Aorta (tissue), 5 donors: Measurements from ENCODE around the gene IL22RA1. TPM values are rescaled to one million over a fixed set of nuclear protein-coding genes. Genes with fewer than 3 reads are reported as not detected.

ENCODE experiments used
- ATAC-seq: fragments of 200-7000 bp; cut with Tn5 transposase; one replicate; pipeline ENCODE4 v1.9.1; 2022; ENCODE audit warnings: moderate library complexity; ENCODE audit not compliant: low FRiP score
- DNase-seq, 2 donors: peaks; one replicate each; pipeline ENCODE4 v3.0.0-alpha.2; 2020
- H3K27ac ChIP-seq, 2 donors: one replicate each; pipeline ENCODE4 v1.5.1; 2013; ENCODE audit warnings: low read length in 2 of 2, mild to moderate bottlenecking in 2 of 2, moderate library complexity in 2 of 2, control low read depth in 1 of 2, inconsistent platforms in 1 of 2, low read depth in 1 of 2
- H3K27me3 ChIP-seq, 2 donors: one replicate each; pipeline ENCODE4 v1.6.1; 2013; ENCODE audit warnings: control low read depth in 1 of 2, low read length in 1 of 2, mild to moderate bottlenecking in 1 of 2, moderate library complexity in 1 of 2; ENCODE audit not compliant: insufficient read depth in 2 of 2, control insufficient read depth in 1 of 2
- H3K36me3 ChIP-seq, 2 donors: one replicate each; pipeline ENCODE4 v1.6.1; 2013; ENCODE audit warnings: control low read depth in 1 of 2, low read length in 1 of 2, mild to moderate bottlenecking in 1 of 2; ENCODE audit not compliant: insufficient read depth in 2 of 2, control insufficient read depth in 1 of 2
- H3K4me1 ChIP-seq, 2 donors: one replicate each; pipeline ENCODE4 v1.6.1; 2013; ENCODE audit warnings: low read length in 2 of 2, control low read depth in 1 of 2, mild to moderate bottlenecking in 1 of 2, moderate library complexity in 1 of 2; ENCODE audit not compliant: insufficient read depth in 2 of 2, control insufficient read depth in 1 of 2
- H3K4me3 ChIP-seq, 2 donors: one replicate each; pipeline ENCODE4 v1.5.1; 2013; ENCODE audit warnings: low read length in 2 of 2, control low read depth in 1 of 2, mild to moderate bottlenecking in 1 of 2
- H3K9me3 ChIP-seq: one replicate; pipeline ENCODE4 v1.6.1; 2013; ENCODE audit warnings: mild to moderate bottlenecking, low read length; ENCODE audit not compliant: control insufficient read depth
- WGBS, 2 donors: extraction: QIAGEN DNeasy Blood & Tissue Kit; methylation state at CpG; one replicate each; pipeline ENCODE4 v1.1.7; 2013; 5-methylcytosine and 5-hydroxymethylcytosine counted together
- intact Hi-C, 2 donors: fragments of 100-400 bp; cut with DNase I; formaldehyde crosslinking; loops; one replicate each; pipeline versions ENCODE4 v1.14.2 to v1.15.0; 2022
- polyA plus RNA-seq, 2 donors: library from polyadenylated mRNA; stranded (reverse); fragments of 200-250 nt; gene quantifications; one replicate each; pipeline ENCODE4 v1.2.3, GENCODE V29; 2013
- total RNA-seq, 2 donors: library from RNA; stranded (reverse); fragmentation: NEBNext Ultra II Directional; extraction: Animal tissue kit (Norgen Biotek cat#: 25700); gene quantifications; one replicate each; pipeline ENCODE4 v1.2.1, GENCODE V29; 2021
- donor health status: healthy with polysubstance abuse.
- donor health status: Bipolar disorder and iron deficiency.
- donor health status: DM: no; HTN: no; CAD: no.
- donor health status: DM: no; HTN: no; CAD: no.
- donor health status: DM: yes; HTN: yes; CAD: no.

The IL22RA1 gene
- total and polyA plus RNA-seq, 4 donors: 0.18 to 2.4 (median 0.23) TPM; not detected in 1

DNA sequence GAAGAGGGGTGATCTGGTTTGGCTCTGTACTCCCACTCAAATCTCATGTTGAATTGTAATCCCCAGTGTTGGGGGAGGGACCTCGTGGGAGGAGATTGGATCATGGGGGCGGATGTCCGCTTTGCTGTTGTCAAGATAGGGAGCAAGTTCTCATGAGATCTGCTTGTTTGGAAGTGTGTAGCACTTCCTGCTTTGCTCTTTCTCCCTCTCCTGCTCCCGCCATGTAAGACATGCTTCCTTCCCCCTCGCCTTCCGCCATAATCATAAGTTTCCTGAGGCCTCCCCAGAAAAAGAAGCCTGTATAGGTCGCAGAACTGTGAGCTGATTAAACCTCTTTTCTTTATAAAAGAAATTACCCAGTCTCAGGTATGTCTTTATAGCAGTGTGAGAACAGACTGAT, 58.9 kb downstream of the IL22RA1 start:
- H3K27ac ChIP-seq: no peak overlapping the region
- no peaks in the 10 kb centered on the region for H3K9me3 ChIP-seq
- no peaks in the 10 kb centered on the region for H3K4me1 ChIP-seq
- WGBS, 2 donors: 90 to 91% methylated on average over 7 of the region's 7 CpGs
- H3K27me3 ChIP-seq: no peaks in the 10 kb centered on the region
- H3K4me3 ChIP-seq: no peak overlapping the region
- H3K36me3 ChIP-seq: no peaks in the 10 kb centered on the region
- DNase-seq (no peak), ATAC-seq (no peak)
- intact Hi-C loops: no loop called here

DNA sequence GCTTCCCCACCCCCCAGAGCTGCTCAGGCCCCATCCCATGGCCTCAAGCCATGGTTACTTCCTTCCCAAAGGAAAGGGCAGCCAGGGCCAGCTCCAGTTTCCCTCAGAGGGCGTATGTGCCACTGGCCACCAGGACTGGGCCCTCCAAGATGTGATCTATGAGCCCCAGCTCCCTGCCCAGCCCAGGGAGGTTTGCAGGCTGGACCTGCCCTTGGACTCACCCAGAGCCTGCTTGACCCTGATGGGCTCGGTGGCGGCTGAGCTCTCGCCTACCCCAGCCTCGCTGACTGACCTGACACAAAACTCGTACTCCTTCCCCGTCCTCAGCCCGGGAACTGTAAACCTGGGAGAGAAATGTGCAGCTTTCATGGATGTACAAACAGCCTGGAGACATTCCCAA, 60.6 kb downstream of the IL22RA1 start:
- no peaks in the 10 kb centered on the region for H3K4me1 ChIP-seq
- intact Hi-C loops: no loop called here

DNA sequence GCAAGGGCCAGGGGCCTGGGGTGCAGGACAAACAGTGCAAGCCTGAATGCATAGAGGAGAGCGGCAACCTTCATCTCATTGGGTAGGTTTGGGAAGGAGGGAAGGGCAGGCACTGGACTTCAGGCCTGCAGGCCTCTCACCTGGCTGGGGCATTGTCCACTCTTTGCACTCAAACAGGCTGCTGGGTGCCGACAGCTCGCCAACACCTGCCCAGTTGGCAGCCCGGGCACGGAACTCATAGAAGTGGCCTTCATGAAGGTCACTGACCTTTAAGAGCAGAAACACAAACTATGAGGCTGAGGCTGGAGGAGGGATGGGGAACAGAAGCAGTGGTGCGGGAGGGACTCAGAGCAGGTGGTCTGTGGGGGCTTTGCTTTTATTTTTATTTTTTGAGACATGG, 61.8 kb downstream of the IL22RA1 start:
- Histone ChIP-seq H3K27me3 (no peaks in the 10 kb centered on the region), H3K9me3 (no peaks in the 10 kb centered on the region), H3K4me1 (no peaks in the 10 kb centered on the region), H3K27ac (no peak overlapping the region), H3K36me3 (no peaks in the 10 kb centered on the region), H3K4me3 (no peak overlapping the region)
- DNase-seq (no peak), ATAC-seq (no peak)
- intact Hi-C loops: no loop called here
- 82 to 99% methylated on average over 6 of the region's 6 CpGs for WGBS, 2 donors

More for the DNA sequence above, 60.6 kb downstream of the IL22RA1 start:
- Histone ChIP-seq H3K27me3 (no peaks in the 10 kb centered on the region), H3K27ac (no peak overlapping the region), H3K9me3 (no peaks in the 10 kb centered on the region), H3K4me3 (no peak overlapping the region), H3K36me3 (no peaks in the 10 kb centered on the region)
- 83 to 96% methylated on average over 8 of the region's 8 CpGs for WGBS, 2 donors
- DNase-seq: no peak
- ATAC-seq: no peak

DNA sequence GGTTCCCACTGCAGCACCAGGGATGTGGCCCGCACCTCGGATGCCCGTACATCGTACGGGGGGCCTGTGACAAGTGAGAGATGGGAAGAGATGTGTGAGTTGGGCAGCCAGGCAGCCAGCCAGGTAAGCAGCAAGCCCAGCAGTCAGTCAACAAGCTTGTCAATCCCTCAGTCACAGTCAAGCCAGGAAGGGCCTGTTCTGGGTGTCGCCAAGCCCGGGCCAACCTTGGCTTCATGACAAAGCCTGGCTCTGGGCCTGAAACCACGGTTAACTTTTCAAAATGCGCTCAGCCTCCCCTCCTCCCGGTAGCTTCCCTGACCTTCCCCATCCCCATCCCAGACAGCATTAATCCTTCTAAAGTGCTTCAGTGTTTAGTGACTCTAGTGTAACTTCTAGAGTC, 62.8 kb downstream of the IL22RA1 start:
- DNase-seq (no peak), ATAC-seq (no peak)
- intact Hi-C loops: no loop called here
- no peaks in the 10 kb centered on the region for H3K9me3 ChIP-seq
- no peak overlapping the region for H3K27ac ChIP-seq
- whole genome bisulfite sequencing, 2 donors: 36 to 40% methylated on average over 10 of the region's 10 CpGs
- no peaks in the 10 kb centered on the region for H3K27me3 ChIP-seq
- H3K36me3 ChIP-seq: no peaks in the 10 kb centered on the region
- no peak overlapping the region for H3K4me3 ChIP-seq
- no peaks in the 10 kb centered on the region for H3K4me1 ChIP-seq

DNA sequence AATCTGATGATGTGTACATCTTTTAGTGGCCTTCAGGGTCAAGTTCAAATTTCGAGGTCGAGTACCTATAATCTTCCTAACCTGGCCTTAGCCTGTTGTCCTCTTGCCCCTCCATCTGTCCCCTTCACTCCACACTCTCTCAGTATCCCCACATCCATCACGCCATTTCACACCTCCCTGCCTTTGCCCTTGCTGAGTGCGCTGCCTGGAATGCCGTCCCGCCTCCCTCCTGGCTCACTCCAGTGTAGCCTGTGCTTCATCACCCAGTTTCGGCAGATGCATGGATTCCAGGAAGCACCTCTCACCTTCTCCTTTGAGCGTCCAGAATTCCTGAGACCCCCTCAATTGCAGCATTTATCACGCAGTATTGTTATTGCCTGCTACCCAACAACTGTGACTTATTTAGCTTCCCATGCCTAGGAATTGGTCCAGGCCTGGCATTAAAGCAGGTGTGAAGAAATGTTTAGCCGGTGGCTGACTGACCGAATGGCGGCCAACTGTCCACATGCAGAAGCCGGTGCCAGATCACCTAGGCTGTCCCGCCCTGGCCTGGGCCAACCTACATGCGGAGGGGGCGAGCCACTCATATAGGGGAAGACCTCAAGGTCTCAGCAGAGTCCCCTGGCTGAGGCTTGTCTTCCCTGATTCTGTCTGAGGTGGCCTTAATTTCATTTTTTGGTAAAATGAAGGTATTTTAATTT, 65.5 kb downstream of the IL22RA1 start:
- DNase-seq: no peak
- no peaks in the 10 kb centered on the region for H3K9me3 ChIP-seq
- ATAC-seq: no peak
- no peaks in the 10 kb centered on the region for H3K4me1 ChIP-seq
- intact Hi-C loops: no loop called here
- no peaks in the 10 kb centered on the region for H3K27me3 ChIP-seq
- H3K4me3 ChIP-seq: no peak overlapping the region
- no peak overlapping the region for H3K27ac ChIP-seq
- 94% methylated on average over 16 of the region's 16 CpGs for WGBS, 2 donors
- no peaks in the 10 kb centered on the region for H3K36me3 ChIP-seq

DNA sequence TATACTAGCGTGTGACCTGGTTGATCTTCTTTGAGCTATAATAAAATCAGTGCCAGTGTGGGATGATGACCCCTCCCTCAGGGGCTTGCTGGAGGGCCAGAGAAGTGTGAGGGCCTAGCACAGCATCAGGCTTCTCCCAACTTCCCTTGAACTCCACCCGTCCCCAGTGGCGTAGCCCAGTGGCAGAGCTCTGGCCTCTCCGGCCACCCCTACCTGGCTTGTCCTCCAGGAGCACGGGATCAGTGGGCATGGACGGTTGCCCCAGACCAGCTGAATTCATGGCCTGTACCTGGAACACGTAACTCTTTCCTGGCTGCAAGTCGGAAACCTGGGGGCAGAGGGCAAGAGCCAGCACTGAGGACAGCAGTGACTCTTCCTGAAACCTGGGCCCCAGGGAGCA, 67.0 kb downstream of the IL22RA1 start:
- 92 to 95% methylated on average over 8 of the region's 8 CpGs for WGBS, 2 donors
- Histone ChIP-seq H3K9me3 (no peaks in the 10 kb centered on the region), H3K4me3 (no peak overlapping the region), H3K27ac (no peak overlapping the region), H3K36me3 (no peaks in the 10 kb centered on the region), H3K27me3 (no peaks in the 10 kb centered on the region), H3K4me1 (no peaks in the 10 kb centered on the region)
- DNase-seq: no peak
- no peak for ATAC-seq
- intact Hi-C loops: no loop called here

DNA sequence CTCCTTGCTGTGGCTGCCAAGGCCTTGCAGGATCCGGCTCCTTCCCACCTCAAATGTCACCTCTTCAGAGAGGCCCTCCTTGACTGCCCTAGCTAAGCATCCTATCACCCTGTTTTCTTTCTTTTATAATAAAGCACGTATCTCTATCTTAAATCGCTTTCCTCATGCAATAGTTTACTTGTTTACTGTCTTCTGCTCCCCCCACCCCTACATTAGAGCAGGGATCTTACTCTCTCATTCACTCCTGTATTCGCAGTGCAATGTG, 67.4 kb downstream of the IL22RA1 start:
- intact Hi-C loops: no loop called here
- Histone ChIP-seq H3K36me3 (no peaks in the 10 kb centered on the region), H3K27ac (no peak overlapping the region), H3K27me3 (no peaks in the 10 kb centered on the region), H3K4me3 (no peak overlapping the region), H3K4me1 (no peaks in the 10 kb centered on the region), H3K9me3 (no peaks in the 10 kb centered on the region)
- WGBS, 2 donors: 92% methylated on average over 4 of the region's 4 CpGs
- DNase-seq (no peak), ATAC-seq (no peak)

DNA sequence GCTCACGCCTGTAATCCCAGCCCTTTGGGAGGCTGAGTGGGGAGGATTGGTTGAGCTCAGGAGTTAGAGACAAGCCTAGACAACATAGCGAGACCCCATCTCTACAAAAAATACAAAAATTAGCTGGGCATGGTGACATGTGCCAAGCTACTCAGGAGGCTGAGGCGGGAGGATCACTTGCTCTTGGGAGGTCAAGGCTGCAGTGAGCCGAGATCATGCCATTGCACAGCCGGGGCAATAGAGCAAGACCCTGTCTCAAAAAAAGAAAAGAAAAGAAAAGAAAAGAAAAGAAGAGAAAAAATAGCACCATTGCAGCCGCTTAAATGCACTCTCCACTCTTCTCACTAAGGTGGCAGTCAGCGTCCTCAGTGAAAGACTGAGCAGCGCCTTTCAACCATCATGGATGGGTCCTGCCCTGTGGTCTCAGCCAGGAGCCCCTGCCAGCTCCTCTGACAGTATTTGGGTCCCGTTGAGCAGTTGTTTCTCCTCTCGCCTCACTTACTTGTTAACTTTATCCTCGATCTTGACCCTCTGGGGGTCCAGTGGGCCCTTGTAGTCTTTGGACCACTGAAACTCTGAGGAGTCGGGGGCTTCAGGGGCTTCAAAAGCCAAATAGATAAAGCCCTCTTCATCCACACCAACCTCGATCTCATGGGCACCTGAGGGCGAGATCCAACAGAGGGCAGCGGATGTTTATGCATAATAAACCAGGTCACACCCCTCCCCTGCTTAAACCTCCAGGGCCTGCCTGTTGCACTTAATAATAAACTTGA, 67.9 kb downstream of the IL22RA1 start:
- 90 to 91% methylated on average over 15 of the region's 15 CpGs for WGBS, 2 donors

DNA sequence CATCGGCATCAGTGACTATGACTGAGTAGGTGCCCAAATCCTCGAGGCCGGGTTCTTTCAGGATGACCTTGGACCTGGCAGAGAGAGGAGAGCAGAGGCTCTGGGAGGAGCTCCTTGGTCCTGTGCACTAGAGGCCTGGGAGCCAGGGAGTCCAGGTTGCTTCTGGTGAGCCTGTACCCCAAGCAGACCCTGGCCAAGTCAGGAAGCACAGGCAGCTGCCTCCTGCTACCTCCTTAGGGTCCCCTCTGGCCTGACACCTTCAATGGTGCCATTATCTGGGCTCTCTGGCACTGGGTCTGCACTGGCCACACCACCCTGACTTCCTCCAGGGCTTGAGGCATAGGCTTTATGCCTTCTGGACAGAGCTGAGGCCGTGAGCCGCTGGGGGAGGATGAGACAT, 68.7 kb downstream of the IL22RA1 start:
- 90 to 92% methylated on average over 5 of the region's 5 CpGs for WGBS, 2 donors
- no peaks in the 10 kb centered on the region for H3K9me3 ChIP-seq
- no peak for ATAC-seq
- no peak overlapping the region for H3K27ac ChIP-seq
- H3K4me3 ChIP-seq: no peak overlapping the region
- no peaks in the 10 kb centered on the region for H3K4me1 ChIP-seq
- no peaks in the 10 kb centered on the region for H3K36me3 ChIP-seq
- H3K27me3 ChIP-seq: no peaks in the 10 kb centered on the region
- intact Hi-C loops: no loop called here
- no peak for DNase-seq

More for the DNA sequence above, 67.9 kb downstream of the IL22RA1 start:
- H3K9me3 ChIP-seq: no peaks in the 10 kb centered on the region
- no peaks in the 10 kb centered on the region for H3K27me3 ChIP-seq
- no peak for DNase-seq
- H3K27ac ChIP-seq: no peak overlapping the region
- no peak for ATAC-seq
- no peaks in the 10 kb centered on the region for H3K4me1 ChIP-seq
- H3K36me3 ChIP-seq: no peaks in the 10 kb centered on the region
- H3K4me3 ChIP-seq: no peak overlapping the region
- intact Hi-C loops: no loop called here
